ENCODE results near the gene PAPPA2.

DNA sequence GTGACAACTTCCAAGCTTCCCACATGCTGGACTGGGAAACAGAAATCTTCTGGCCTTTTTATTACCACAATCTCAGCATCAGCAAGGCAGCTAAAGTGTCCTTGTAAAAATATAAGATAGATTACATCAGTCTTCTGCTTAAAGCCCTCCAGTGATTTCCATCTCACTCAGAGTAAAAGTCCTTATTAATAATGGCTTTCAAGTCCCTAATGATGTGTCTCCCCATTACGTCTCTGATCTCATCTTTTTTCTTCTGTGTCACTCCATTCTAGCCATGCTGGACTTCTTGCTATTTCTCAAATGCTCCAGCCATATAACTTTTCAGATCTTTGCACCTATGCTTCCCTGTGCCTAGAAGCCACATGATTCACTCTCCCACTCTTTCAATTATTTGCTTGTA, 22.1 kb downstream of the PAPPA2 start:
- TF ChIP-seq, protein P1, sequence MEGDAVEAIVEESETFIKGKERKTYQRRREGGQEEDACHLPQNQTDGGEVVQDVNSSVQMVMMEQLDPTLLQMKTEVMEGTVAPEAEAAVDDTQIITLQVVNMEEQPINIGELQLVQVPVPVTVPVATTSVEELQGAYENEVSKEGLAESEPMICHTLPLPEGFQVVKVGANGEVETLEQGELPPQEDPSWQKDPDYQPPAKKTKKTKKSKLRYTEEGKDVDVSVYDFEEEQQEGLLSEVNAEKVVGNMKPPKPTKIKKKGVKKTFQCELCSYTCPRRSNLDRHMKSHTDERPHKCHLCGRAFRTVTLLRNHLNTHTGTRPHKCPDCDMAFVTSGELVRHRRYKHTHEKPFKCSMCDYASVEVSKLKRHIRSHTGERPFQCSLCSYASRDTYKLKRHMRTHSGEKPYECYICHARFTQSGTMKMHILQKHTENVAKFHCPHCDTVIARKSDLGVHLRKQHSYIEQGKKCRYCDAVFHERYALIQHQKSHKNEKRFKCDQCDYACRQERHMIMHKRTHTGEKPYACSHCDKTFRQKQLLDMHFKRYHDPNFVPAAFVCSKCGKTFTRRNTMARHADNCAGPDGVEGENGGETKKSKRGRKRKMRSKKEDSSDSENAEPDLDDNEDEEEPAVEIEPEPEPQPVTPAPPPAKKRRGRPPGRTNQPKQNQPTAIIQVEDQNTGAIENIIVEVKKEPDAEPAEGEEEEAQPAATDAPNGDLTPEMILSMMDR (IDR thresholded peaks at IDR 0.05) = no peak
- TF ChIP-seq POLR2A (IDR thresholded peaks at IDR 0.05) = no peak

Measured in lower leg skin (tissue), 3 donors.